Liver (tissue), 9 donors: ENCODE measurements around the gene LRRC7. TPM values are rescaled to one million over a fixed set of nuclear protein-coding genes. Genes with fewer than 3 reads are reported as not detected.

Source experiments
- DNase-seq: peaks from one replicate; pipeline ENCODE4 v3.0.0-alpha.2; 2017; ENCODE audit warnings: low spot score
- H3K27ac ChIP-seq, 2 donors: one replicate each; pipeline ENCODE4 v1.7.0; 2013; ENCODE audit warnings: inconsistent platforms in 2 of 2, low read length in 2 of 2, control low read depth in 1 of 2, low read depth in 1 of 2, mild to moderate bottlenecking in 1 of 2
- H3K27me3 ChIP-seq, 4 donors: one replicate each; pipeline versions ENCODE4 v1.6.1 to v1.7.0; 2013; ENCODE audit warnings: low read length in 3 of 4, inconsistent platforms in 1 of 4, mild to moderate bottlenecking in 1 of 4, moderate library complexity in 1 of 4; ENCODE audit not compliant: control insufficient read depth in 4 of 4, insufficient read depth in 4 of 4
- H3K36me3 ChIP-seq, 4 donors: one replicate each; pipeline versions ENCODE4 v1.6.1 to v1.7.0; 2013; ENCODE audit warnings: low read length in 3 of 4, mild to moderate bottlenecking in 3 of 4, low read depth in 1 of 4, moderate library complexity in 1 of 4; ENCODE audit not compliant: control insufficient read depth in 4 of 4, insufficient read depth in 3 of 4
- H3K4me1 ChIP-seq, 4 donors: one replicate each; pipeline versions ENCODE4 v1.6.1 to v1.7.0; 2013; ENCODE audit warnings: low read length in 3 of 4, mild to moderate bottlenecking in 3 of 4, moderate library complexity in 1 of 4; ENCODE audit not compliant: control insufficient read depth in 4 of 4, insufficient read depth in 4 of 4
- H3K4me3 ChIP-seq, 3 donors: one replicate each; pipeline versions ENCODE4 v1.6.1 to v1.7.0; 2013; ENCODE audit warnings: low read length in 3 of 3, control low read depth in 1 of 3, low read depth in 1 of 3, mild to moderate bottlenecking in 1 of 3
- H3K9ac ChIP-seq, 2 donors: one replicate each; pipeline ENCODE4 v1.7.0; 2013; ENCODE audit warnings: low read length in 2 of 2, mild to moderate bottlenecking in 2 of 2, moderate library complexity in 2 of 2, control low read depth in 1 of 2, low read depth in 1 of 2
- H3K9me3 ChIP-seq, 4 donors: one replicate each; pipeline versions ENCODE4 v1.6.1 to v1.7.0; 2013; ENCODE audit warnings: low read length in 3 of 4; ENCODE audit not compliant: control insufficient read depth in 4 of 4
- ATF3 ChIP-seq: IDR thresholded peaks from 2 replicates; pipeline ENCODE4 v1.6.1; 2016; ENCODE audit warnings: antibody characterized with exemption
- CTCF ChIP-seq: fragments of 150-350 bp; IDR thresholded peaks from 2 replicates; pipeline ENCODE4 v1.5.1; 2017; ENCODE audit warnings: improper control_type of control experiment, low read depth, low read length; ENCODE audit not compliant: missing input control
- EGR1 ChIP-seq, 2 donors: IDR thresholded peaks; 2 replicates each; pipeline ENCODE4 v1.6.1; 2016 to 2018; ENCODE audit warnings: antibody characterized with exemption in 2 of 2, low read depth in 2 of 2
- FOXA1 ChIP-seq: IDR thresholded peaks from 2 replicates; pipeline ENCODE4 v1.6.1; 2016; ENCODE audit warnings: antibody characterized with exemption
- FOXA2 ChIP-seq: IDR thresholded peaks from 2 replicates; pipeline ENCODE4 v1.6.1; 2016; ENCODE audit warnings: antibody characterized with exemption
- GABPA ChIP-seq, 2 donors: IDR thresholded peaks in 1 of 2; conservative IDR thresholded peaks in 1 of 2; 2 replicates each; pipeline ENCODE4 v1.6.1; 2016; ENCODE audit warnings: antibody characterized with exemption in 2 of 2, mild to moderate bottlenecking in 1 of 2, moderate library complexity in 1 of 2
- HNF4A ChIP-seq, 2 donors: conservative IDR thresholded peaks; 2 replicates each; pipeline ENCODE4 v1.6.1; 2016; ENCODE audit warnings: antibody characterized with exemption in 2 of 2, mild to moderate bottlenecking in 2 of 2
- HNF4G ChIP-seq: IDR thresholded peaks from 2 replicates; pipeline ENCODE4 v1.6.1; 2016; ENCODE audit warnings: antibody characterized with exemption
- JUND ChIP-seq, 2 donors: IDR thresholded peaks; 2 replicates each; pipeline ENCODE4 v1.6.1; 2016; ENCODE audit warnings: antibody characterized with exemption in 2 of 2
- MAX ChIP-seq: IDR thresholded peaks from 2 replicates; pipeline ENCODE4 v1.6.1; 2016; ENCODE audit warnings: antibody characterized with exemption
- NR2F2 ChIP-seq: IDR thresholded peaks from 2 replicates; pipeline ENCODE4 v1.6.1; 2016; ENCODE audit warnings: antibody characterized with exemption
- RAD21 ChIP-seq, 2 donors: IDR thresholded peaks; 2 replicates each; pipeline ENCODE4 v1.6.1; 2016; ENCODE audit warnings: antibody characterized with exemption in 2 of 2, mild to moderate bottlenecking in 2 of 2
- REST ChIP-seq: IDR thresholded peaks from 2 replicates; pipeline ENCODE4 v1.6.1; 2016; ENCODE audit warnings: antibody characterized with exemption, mild to moderate bottlenecking
- RXRA ChIP-seq, 2 donors: IDR thresholded peaks; 2 replicates each; pipeline ENCODE4 v1.6.1; 2017 to 2018; ENCODE audit warnings: antibody characterized with exemption in 2 of 2, mild to moderate bottlenecking in 1 of 2
- SP1 ChIP-seq: IDR thresholded peaks from 2 replicates; pipeline ENCODE4 v1.6.1; 2018; ENCODE audit warnings: antibody characterized with exemption, mild to moderate bottlenecking
- TAF1 ChIP-seq: conservative IDR thresholded peaks from 2 replicates; pipeline ENCODE4 v1.6.1; 2016; ENCODE audit warnings: antibody characterized with exemption, mild to moderate bottlenecking
- YY1 ChIP-seq: IDR thresholded peaks from 2 replicates; pipeline ENCODE4 v1.6.1; 2016; ENCODE audit warnings: antibody characterized with exemption, mild to moderate bottlenecking
- ZBTB33 ChIP-seq: IDR thresholded peaks from 2 replicates; pipeline ENCODE4 v1.6.1; 2016; ENCODE audit warnings: antibody characterized with exemption
- WGBS: extraction: QIAGEN DNeasy Blood & Tissue Kit; methylation state at CpG from one replicate; pipeline ENCODE4 v1.1.7; 2013; 5-methylcytosine and 5-hydroxymethylcytosine counted together
- polyA plus RNA-seq, 2 donors: library from polyadenylated mRNA; stranded (reverse) in 1 of 2; unstranded in 1 of 2; fragments of 200-250 nt in 1 of 2; fragments of >200 nt in 1 of 2; fragmentation: Nextera tagmentation in 1 of 2; extraction: Ambion mirVana in 1 of 2; gene quantifications; one replicate each; pipeline versions ENCODE4 v1.2.1 to v1.2.3, GENCODE V29; 2013 to 2015
- total RNA-seq, 2 donors: library from RNA; depleted of rRNA; stranded (reverse); fragments of >200 nt; gene quantifications; one replicate each; pipeline ENCODE4 v1.2.3, GENCODE V29; 2014
- donor health status: healthy.
- donor health status: healthy.
- donor health status: healthy.
- donor health status: healthy.
- donor health status: healthy.

Gene LRRC7
- total and polyA plus RNA-seq, 4 donors, result 0.08 to 1.1 (median 0.67) TPM

- 67% methylated on average over 1 of the region's 1 CpG for WGBS
- Histone ChIP-seq H3K36me3 (no peaks in the 10 kb centered on the region), H3K27ac (no peak overlapping the region), H3K9ac (no peak overlapping the region), H3K27me3 (no peaks in the 10 kb centered on the region), H3K9me3 (no peaks in the 10 kb centered on the region), H3K4me1 (no peaks in the 10 kb centered on the region), H3K4me3 (no peak overlapping the region)
- TF ChIP-seq REST, result no peak
- TF ChIP-seq ATF3, result no peak
- no peak for TF ChIP-seq EGR1 (IDR thresholded peaks at IDR 0.05; ENCODE audit: low read depth in 2 of 2)
- no peak for TF ChIP-seq CTCF
- TF ChIP-seq RXRA (IDR thresholded peaks at IDR 0.05), result no peak
- TF ChIP-seq JUND (IDR thresholded peaks at IDR 0.05), result no peak
- TF ChIP-seq YY1, result no peak
- TF ChIP-seq FOXA1, result no peak
- TF ChIP-seq HNF4A (conservative IDR thresholded peaks at IDR 0.05), result no peak
- TF ChIP-seq ZBTB33, result no peak
- TF ChIP-seq NR2F2, result no peak
- no peak for TF ChIP-seq SP1
- TF ChIP-seq TAF1, result no peak
- no peak for TF ChIP-seq MAX
- no peak for TF ChIP-seq RAD21 (IDR thresholded peaks at IDR 0.05)
- no peak for TF ChIP-seq GABPA (IDR thresholded peaks at IDR 0.05 in 1 of 2, conservative IDR thresholded peaks at IDR 0.05 in 1 of 2)
- TF ChIP-seq HNF4G, result no peak
- TF ChIP-seq FOXA2, result no peak
- no peak for DNase-seq
These were observed 182.9 kb downstream of the LRRC7 start for GRCh38 chr1:69750638-69751037.
